ENCODE results near the gene SLAIN2. TPM values are rescaled to one million over a fixed set of nuclear protein-coding genes. Genes with fewer than 3 reads are reported as not detected.

Gene SLAIN2
- total RNA-seq, 1 donor from 2014 or later: 132 TPM

DNA sequence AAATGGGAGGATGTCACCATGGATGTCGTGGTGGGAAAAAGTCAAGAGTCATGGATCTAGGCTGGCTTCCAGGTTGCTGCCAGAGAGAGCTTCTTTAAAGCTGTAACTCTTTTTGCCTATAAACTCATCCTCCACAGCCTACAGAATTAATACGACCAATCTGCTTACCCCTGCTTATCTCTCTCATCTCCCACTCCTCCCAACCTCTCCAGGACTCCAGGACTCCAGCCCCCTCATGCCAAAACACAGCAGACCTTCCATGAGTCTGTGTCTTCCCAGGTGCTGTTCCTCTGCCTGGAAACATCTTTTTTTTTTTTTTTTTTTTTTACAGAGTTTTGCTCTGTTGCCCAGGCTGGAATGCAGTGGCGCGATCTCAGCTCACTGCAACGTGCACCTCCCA, 126.6 kb downstream of the SLAIN2 start:
- H3K4me3 ChIP-seq: no peak overlapping the region
- intact Hi-C loops (cut with micrococcal nuclease): no loop called here
- H3K27ac ChIP-seq (replicated peaks): no peak overlapping the region
- no peaks in the 10 kb centered on the region for H3K36me3 ChIP-seq
- no peak for DNase-seq
- peaks cover 8% of the 10 kb centered on the region for H3K9me3 ChIP-seq (replicated peaks)
- H3K4me1 ChIP-seq: no peaks in the 10 kb centered on the region
- H3K27me3 ChIP-seq (ENCODE audit: low read depth): no peaks in the 10 kb centered on the region
- TF ChIP-seq, protein P1, sequence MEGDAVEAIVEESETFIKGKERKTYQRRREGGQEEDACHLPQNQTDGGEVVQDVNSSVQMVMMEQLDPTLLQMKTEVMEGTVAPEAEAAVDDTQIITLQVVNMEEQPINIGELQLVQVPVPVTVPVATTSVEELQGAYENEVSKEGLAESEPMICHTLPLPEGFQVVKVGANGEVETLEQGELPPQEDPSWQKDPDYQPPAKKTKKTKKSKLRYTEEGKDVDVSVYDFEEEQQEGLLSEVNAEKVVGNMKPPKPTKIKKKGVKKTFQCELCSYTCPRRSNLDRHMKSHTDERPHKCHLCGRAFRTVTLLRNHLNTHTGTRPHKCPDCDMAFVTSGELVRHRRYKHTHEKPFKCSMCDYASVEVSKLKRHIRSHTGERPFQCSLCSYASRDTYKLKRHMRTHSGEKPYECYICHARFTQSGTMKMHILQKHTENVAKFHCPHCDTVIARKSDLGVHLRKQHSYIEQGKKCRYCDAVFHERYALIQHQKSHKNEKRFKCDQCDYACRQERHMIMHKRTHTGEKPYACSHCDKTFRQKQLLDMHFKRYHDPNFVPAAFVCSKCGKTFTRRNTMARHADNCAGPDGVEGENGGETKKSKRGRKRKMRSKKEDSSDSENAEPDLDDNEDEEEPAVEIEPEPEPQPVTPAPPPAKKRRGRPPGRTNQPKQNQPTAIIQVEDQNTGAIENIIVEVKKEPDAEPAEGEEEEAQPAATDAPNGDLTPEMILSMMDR (IDR thresholded peaks at IDR 0.05; ENCODE audit: borderline replicate concordance): no peak

DNA sequence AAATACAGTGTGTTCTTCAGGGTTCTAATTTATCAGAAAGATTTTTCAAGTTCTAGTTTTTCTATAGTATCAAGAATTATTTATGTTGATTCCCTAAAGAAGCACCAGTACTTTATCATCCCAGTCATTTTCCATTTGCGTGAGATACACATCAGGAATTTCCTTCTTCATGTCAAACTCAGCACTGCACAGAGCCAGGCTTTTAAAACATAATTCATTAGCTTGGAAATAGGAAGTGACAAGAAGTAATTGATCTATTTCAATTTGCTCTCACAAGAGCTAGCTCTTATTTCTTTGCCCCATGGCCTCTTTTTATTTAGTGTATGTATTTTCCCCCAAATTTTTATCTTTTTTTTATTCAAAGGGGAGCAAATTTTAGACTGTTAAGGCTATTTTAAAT, 128.8 kb downstream of the SLAIN2 start:
- H3K27me3 ChIP-seq (ENCODE audit: low read depth): no peaks in the 10 kb centered on the region
- no peak overlapping the region for H3K4me3 ChIP-seq
- H3K27ac ChIP-seq (replicated peaks): no peak overlapping the region
- intact Hi-C loops (cut with micrococcal nuclease): no loop called here
- H3K4me1 ChIP-seq: no peaks in the 10 kb centered on the region
- no peaks in the 10 kb centered on the region for H3K36me3 ChIP-seq
- no peak for DNase-seq
- H3K9me3 ChIP-seq (replicated peaks): no peaks in the 10 kb centered on the region
- TF ChIP-seq, protein P1 (IDR thresholded peaks at IDR 0.05; ENCODE audit: borderline replicate concordance): no peak

DNA sequence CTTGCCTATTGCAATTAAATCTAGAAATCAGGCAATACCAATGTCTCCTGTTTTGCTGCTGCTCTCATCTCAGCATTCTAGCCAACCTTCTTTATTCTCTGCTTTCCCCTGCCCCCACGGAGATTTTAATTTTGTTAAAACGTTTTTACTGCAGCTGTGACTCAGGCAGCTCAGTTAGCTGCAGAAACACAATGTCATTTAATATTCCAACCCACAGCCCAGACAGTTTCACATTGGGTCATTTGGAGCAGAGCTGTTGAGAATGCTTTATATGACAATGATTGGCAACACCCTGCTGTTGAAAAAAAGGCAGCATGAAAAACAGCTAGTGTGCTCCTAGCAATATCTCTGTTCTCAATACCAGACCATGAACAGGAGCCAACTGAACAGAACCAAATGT, 129.2 kb downstream of the SLAIN2 start:
- DNase-seq: no peak
- H3K4me3 ChIP-seq: no peak overlapping the region
- H3K4me1 ChIP-seq: no peaks in the 10 kb centered on the region
- no peaks in the 10 kb centered on the region for H3K27me3 ChIP-seq (ENCODE audit: low read depth)
- TF ChIP-seq, protein P1 (IDR thresholded peaks at IDR 0.05; ENCODE audit: borderline replicate concordance): no peak
- no peaks in the 10 kb centered on the region for H3K9me3 ChIP-seq (replicated peaks)
- H3K27ac ChIP-seq (replicated peaks): no peak overlapping the region
- intact Hi-C loops (cut with micrococcal nuclease): no loop called here
- H3K36me3 ChIP-seq: no peaks in the 10 kb centered on the region

DNA sequence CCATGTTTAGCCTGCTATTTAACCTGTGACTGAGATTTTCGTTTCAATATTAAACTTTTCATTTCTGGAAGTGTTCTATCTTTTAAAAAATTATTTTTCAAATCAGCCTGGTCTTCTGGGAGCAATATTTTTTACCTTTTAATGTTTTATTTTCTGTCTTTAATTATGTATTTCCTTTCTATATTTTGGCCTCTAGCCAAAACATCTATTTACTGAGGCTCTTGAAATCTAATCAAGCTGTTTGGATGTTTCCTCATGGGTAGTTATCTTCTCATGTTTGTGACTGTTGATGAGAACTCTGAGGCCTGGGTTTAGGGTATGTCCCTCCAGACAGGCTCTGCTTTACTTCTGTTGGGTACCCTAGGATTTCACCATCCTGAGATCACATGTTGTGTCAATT, 131.5 kb downstream of the SLAIN2 start:
- TF ChIP-seq, protein P1 (IDR thresholded peaks at IDR 0.05; ENCODE audit: borderline replicate concordance): no peak
- H3K27me3 ChIP-seq (ENCODE audit: low read depth): no peaks in the 10 kb centered on the region
- H3K4me3 ChIP-seq: no peak overlapping the region
- H3K4me1 ChIP-seq: no peaks in the 10 kb centered on the region
- no peak overlapping the region for H3K27ac ChIP-seq (replicated peaks)
- intact Hi-C loops (cut with micrococcal nuclease): no loop called here
- H3K36me3 ChIP-seq: no peaks in the 10 kb centered on the region
- H3K9me3 ChIP-seq (replicated peaks): no peaks in the 10 kb centered on the region
- no peak for DNase-seq

DNA sequence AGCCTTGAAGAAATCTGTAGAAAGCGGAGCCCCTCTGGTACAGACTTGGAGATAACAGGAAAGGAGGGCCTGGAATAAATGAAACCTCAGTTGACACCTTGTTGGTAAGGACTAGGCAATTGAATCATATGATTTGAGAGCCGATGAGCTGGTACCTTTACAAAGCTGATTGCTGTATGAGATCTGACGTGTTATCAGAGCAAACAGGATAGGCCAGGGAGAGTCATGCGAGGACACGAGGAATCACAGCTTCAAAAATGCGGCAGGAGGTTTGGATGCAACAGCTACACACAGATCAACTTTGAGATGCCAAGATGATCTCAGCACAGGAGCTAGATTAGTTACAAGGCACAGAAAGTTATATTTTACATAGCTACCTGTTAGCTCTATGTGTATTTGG, 134.4 kb downstream of the SLAIN2 start:
- Histone ChIP-seq H3K4me3 (no peak overlapping the region), H3K27me3 (ENCODE audit: low read depth) (peaks cover 3% of the 10 kb centered on the region), H3K27ac (replicated peaks) (no peak overlapping the region), H3K36me3 (no peaks in the 10 kb centered on the region), H3K4me1 (peaks cover 2% of the 10 kb centered on the region), H3K9me3 (replicated peaks) (no peaks in the 10 kb centered on the region)
- TF ChIP-seq, protein P1 (IDR thresholded peaks at IDR 0.05; ENCODE audit: borderline replicate concordance): no peak
- DNase-seq: no peak
- intact Hi-C loops (cut with micrococcal nuclease): no loop called here

Other genes with a start within 250 kb of the SLAIN2 start
- 0.71 TPM for gene TXK, start 207.3 kb upstream of the SLAIN2 start, total RNA-seq
- 1.9 TPM for gene TEC, start 71.7 kb upstream of the SLAIN2 start, total RNA-seq
- not detected for gene SLC10A4, start 141.8 kb downstream of the SLAIN2 start, total RNA-seq
- gene ZAR1, start 148.7 kb downstream of the SLAIN2 start, total RNA-seq: not detected